ENCODE measurements around the gene C2CD4C. TPM values are rescaled to one million over a fixed set of nuclear protein-coding genes. Genes with fewer than 3 reads are reported as not detected.

Gene C2CD4C
- total and polyA plus RNA-seq, 10 of the 15 experiments (the other 5 are each of a cell fraction or from before 2014, with no cell fraction given), result not detected

- intact Hi-C loops (cut with micrococcal nuclease; ENCODE audit: unreplicated experiment) (no loop called here), in situ Hi-C loops (cut with MboI) (no loop called here)
- H3K9me3 ChIP-seq (replicated peaks; ENCODE audit: control insufficient read depth, insufficient read depth, low read length), result no peaks in the 10 kb centered on the region; the same call in 2 of the 3 replicates
- CTCF ChIA-PET, result no interaction called here
- no peak overlapping the region for H3K4me3 ChIP-seq
- no peaks in the 10 kb centered on the region for H3K27me3 ChIP-seq (replicated peaks in 1 of 2; ENCODE audit: control insufficient read depth in 2 of 2, insufficient read depth in 2 of 2, low read length in 1 of 2)
- no peaks in the 10 kb centered on the region for H3K79me2 ChIP-seq (ENCODE audit: control insufficient read depth, insufficient read depth, low read length)
- H3K9ac ChIP-seq (ENCODE audit: control insufficient read depth, insufficient read depth, low read length), result no peak overlapping the region
- SMC1A ChIA-PET (ENCODE audit: uncharacterized antibody, unreplicated experiment), result no interaction called here
- ATAC-seq (no peak), DNase-seq (ENCODE audit: low read depth, low spot score) (no peak), FAIRE-seq (no peak)
- TF ChIP-seq E4F1 (IDR thresholded peaks at IDR 0.05; ENCODE audit: borderline replicate concordance, partially characterized antibody) (no peak), MTA3 (IDR thresholded peaks at IDR 0.05; ENCODE audit: borderline replicate concordance, low read length) (no peak), BCLAF1 (IDR thresholded peaks at IDR 0.05) (no peak), KAT2A (conservative IDR thresholded peaks at IDR 0.05; ENCODE audit: control insufficient read depth, low read depth, low read length) (no peak), PAX5 (IDR thresholded peaks at IDR 0.05; ENCODE audit: borderline replicate concordance, low read depth, low read length) (no peak), USF2 (IDR thresholded peaks at IDR 0.05; ENCODE audit: borderline replicate concordance, low read depth, low read length) (no peak), SKIL (IDR thresholded peaks at IDR 0.05; ENCODE audit: low read depth, poor library complexity, severe bottlenecking) (no peak)
- TF ChIP-seq, protein P1, sequence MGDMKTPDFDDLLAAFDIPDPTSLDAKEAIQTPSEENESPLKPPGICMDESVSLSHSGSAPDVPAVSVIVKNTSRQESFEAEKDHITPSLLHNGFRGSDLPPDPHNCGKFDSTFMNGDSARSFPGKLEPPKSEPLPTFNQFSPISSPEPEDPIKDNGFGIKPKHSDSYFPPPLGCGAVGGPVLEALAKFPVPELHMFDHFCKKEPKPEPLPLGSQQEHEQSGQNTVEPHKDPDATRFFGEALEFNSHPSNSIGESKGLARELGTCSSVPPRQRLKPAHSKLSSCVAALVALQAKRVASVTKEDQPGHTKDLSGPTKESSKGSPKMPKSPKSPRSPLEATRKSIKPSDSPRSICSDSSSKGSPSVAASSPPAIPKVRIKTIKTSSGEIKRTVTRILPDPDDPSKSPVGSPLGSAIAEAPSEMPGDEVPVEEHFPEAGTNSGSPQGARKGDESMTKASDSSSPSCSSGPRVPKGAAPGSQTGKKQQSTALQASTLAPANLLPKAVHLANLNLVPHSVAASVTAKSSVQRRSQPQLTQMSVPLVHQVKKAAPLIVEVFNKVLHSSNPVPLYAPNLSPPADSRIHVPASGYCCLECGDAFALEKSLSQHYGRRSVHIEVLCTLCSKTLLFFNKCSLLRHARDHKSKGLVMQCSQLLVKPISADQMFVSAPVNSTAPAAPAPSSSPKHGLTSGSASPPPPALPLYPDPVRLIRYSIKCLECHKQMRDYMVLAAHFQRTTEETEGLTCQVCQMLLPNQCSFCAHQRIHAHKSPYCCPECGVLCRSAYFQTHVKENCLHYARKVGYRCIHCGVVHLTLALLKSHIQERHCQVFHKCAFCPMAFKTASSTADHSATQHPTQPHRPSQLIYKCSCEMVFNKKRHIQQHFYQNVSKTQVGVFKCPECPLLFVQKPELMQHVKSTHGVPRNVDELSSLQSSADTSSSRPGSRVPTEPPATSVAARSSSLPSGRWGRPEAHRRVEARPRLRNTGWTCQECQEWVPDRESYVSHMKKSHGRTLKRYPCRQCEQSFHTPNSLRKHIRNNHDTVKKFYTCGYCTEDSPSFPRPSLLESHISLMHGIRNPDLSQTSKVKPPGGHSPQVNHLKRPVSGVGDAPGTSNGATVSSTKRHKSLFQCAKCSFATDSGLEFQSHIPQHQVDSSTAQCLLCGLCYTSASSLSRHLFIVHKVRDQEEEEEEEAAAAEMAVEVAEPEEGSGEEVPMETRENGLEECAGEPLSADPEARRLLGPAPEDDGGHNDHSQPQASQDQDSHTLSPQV (IDR thresholded peaks at IDR 0.05), result no peak
- WGBS (ENCODE audit: insufficient coverage, insufficient replicate concordance, low lambda C conversion rate, missing lambda C conversion rate), result 82% methylated on average over 31 of the region's 31 CpGs
- RAD21 ChIA-PET (ENCODE audit: unreplicated experiment), result no interaction called here
- BruUV-seq (replicated peaks), result no TSS peak
- no peak overlapping the region for H3K4me2 ChIP-seq (ENCODE audit: control insufficient read depth, insufficient read depth)
- no peaks in the 10 kb centered on the region for H3K4me1 ChIP-seq (ENCODE audit: control insufficient read depth, insufficient read depth, low read length)
- no peaks in the 10 kb centered on the region for H3K36me3 ChIP-seq (ENCODE audit: control insufficient read depth in 2 of 2, insufficient read depth in 2 of 2, low read length in 1 of 2)
- no peak overlapping the region for H3K27ac ChIP-seq (ENCODE audit: control insufficient read depth, insufficient read depth)
- POLR2A ChIA-PET, result no interaction called here
- no peaks in the 10 kb centered on the region for H4K20me1 ChIP-seq (ENCODE audit: control insufficient read depth, insufficient read depth)
- H2AFZ ChIP-seq (ENCODE audit: control insufficient read depth, low read depth, low read length), result no peak overlapping the region
Observed at GRCh38 chr19:455851-456546, 47.1 kb upstream of the C2CD4C start.
